Esophagus squamous epithelium (tissue), 4 donors: ENCODE measurements around the gene TRMT11.

Experiments used
- POLR2A ChIP-seq, 4 donors: fragments of 450-650 bp; IDR thresholded peaks; one replicate each; pipeline ENCODE4 v1.6.1; 2017; ENCODE audit warnings: antibody characterized with exemption in 4 of 4, mild to moderate bottlenecking in 4 of 4, moderate library complexity in 3 of 4
- TF ChIP-seq, protein P1 (sequence below), 6 experiments: fragments of 450-650 bp in 4 of 6; fragments of 200-600 bp in 2 of 6; sonication (generic) in 2 of 6; IDR thresholded peaks; one replicate each; pipeline ENCODE4 v1.5.1; 2016 to 2019; ENCODE audit warnings: antibody characterized with exemption in 6 of 6, mild to moderate bottlenecking in 4 of 6, moderate library complexity in 4 of 6

DNA sequence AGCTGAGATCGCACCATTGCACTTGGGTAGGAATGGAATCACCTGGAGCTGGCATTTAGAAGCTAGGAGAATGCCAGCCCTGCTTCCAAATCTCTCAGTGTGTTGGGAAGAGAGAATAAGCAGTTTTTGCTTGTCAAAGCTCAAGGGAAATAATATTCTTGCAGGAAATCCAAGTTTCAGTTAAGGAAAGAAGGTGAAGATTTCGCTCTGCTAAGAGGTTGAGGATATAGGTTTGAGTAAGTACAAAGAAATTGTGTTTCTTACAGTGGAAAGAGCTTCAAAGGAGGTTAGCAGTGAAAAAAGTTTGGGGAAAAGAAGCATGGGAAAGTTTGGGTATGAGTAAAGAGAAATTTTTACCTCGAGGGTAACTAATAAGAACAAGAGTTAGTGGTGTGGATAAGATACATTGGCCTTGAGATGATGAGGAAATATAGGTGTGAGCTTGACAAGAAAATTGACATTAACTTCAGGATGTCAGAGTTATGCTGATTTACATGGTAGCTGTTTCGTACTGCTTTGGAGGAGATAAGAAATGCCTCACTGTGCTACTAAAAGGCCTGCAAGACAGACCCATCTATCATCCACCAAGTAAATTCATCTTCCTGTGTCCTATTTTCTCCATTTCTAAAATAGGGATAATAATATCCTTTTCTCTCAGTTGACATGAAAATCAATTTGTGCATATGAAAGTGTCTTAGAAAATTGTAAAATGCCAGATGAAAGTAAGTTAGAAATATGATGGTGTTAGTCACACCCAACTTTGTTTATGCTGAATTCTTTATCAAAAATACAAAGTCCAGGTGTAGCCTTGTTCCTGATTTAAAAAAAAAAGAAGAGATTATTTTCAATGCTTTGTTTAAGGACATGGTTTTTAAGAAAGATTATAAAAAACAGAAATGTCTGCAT is 42.6 kb upstream of the TRMT11 start:
- TF ChIP-seq POLR2A (IDR thresholded peaks at IDR 0.05) = no peak
- TF ChIP-seq, protein P1, sequence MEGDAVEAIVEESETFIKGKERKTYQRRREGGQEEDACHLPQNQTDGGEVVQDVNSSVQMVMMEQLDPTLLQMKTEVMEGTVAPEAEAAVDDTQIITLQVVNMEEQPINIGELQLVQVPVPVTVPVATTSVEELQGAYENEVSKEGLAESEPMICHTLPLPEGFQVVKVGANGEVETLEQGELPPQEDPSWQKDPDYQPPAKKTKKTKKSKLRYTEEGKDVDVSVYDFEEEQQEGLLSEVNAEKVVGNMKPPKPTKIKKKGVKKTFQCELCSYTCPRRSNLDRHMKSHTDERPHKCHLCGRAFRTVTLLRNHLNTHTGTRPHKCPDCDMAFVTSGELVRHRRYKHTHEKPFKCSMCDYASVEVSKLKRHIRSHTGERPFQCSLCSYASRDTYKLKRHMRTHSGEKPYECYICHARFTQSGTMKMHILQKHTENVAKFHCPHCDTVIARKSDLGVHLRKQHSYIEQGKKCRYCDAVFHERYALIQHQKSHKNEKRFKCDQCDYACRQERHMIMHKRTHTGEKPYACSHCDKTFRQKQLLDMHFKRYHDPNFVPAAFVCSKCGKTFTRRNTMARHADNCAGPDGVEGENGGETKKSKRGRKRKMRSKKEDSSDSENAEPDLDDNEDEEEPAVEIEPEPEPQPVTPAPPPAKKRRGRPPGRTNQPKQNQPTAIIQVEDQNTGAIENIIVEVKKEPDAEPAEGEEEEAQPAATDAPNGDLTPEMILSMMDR (IDR thresholded peaks at IDR 0.05) = no peak
